Spleen (tissue), 11 donors: ENCODE measurements around the gene NKTR. TPM values are rescaled to one million over a fixed set of nuclear protein-coding genes. Genes with fewer than 3 reads are reported as not detected.
A peak's percentile ranks its signal among the peaks of the same experiment; 100 is the strongest.

ENCODE experiments used
- DNase-seq: peaks from one replicate; pipeline ENCODE4 v3.0.0-alpha.2; 2020
- H3K27ac ChIP-seq, 8 donors: fragments of 200-600 bp; sonication (generic) in 7 of 8; 1 replicate in 4 of 8; 2 replicates in 4 of 8; pipeline versions ENCODE4 v1.5.0 to v1.8.0; 2016 to 2021; ENCODE audit warnings: inconsistent platforms in 4 of 8, mild to moderate bottlenecking in 4 of 8, moderate library complexity in 1 of 8
- H3K27me3 ChIP-seq, 7 donors: fragments of 200-600 bp; sonication (generic) in 6 of 7; replicated peaks in 1 of 7; 1 replicate in 4 of 7; 2 replicates in 3 of 7; pipeline versions ENCODE4 v1.5.0 to v1.8.0; 2016 to 2021; ENCODE audit warnings: inconsistent platforms in 3 of 7, mild to moderate bottlenecking in 1 of 7
- H3K36me3 ChIP-seq, 6 donors: fragments of 200-600 bp; sonication (generic) in 5 of 6; 1 replicate in 4 of 6; 2 replicates in 2 of 6; pipeline versions ENCODE4 v1.5.0 to v1.8.0; 2016 to 2021; ENCODE audit warnings: inconsistent platforms in 2 of 6
- H3K4me1 ChIP-seq, 6 donors: fragments of 200-600 bp; sonication (generic) in 5 of 6; 1 replicate in 3 of 6; 2 replicates in 3 of 6; pipeline versions ENCODE4 v1.5.0 to v1.8.0; 2016 to 2021; ENCODE audit warnings: inconsistent platforms in 3 of 6
- H3K4me3 ChIP-seq, 8 donors: fragments of 200-600 bp; sonication (generic) in 7 of 8; 1 replicate in 4 of 8; 2 replicates in 4 of 8; pipeline versions ENCODE4 v1.5.0 to v1.8.0; 2016 to 2021; ENCODE audit warnings: inconsistent platforms in 4 of 8, mild to moderate bottlenecking in 4 of 8, moderate library complexity in 2 of 8
- H3K9me3 ChIP-seq, 8 donors: fragments of 200-600 bp; sonication (generic) in 7 of 8; 1 replicate in 4 of 8; 2 replicates in 4 of 8; pipeline versions ENCODE4 v1.5.0 to v1.8.0; 2016 to 2021; ENCODE audit warnings: inconsistent platforms in 4 of 8
- POLR2A ChIP-seq, 3 donors: fragments of 450-650 bp; IDR thresholded peaks; one replicate each; pipeline ENCODE4 v1.5.1; 2017; ENCODE audit warnings: antibody characterized with exemption in 3 of 3, mild to moderate bottlenecking in 1 of 3
- POLR2AphosphoS5 ChIP-seq, 3 donors: sonication (generic); formaldehyde crosslinking; IDR thresholded peaks; one replicate each; pipeline ENCODE4 v1.5.1; 2017; ENCODE audit warnings: antibody characterized with exemption in 3 of 3
- WGBS, 5 donors: extraction: QIAGEN DNeasy Blood & Tissue Kit in 3 of 5; methylation state at CpG; one replicate each; pipeline versions ENCODE4 v1.1.5 to v1.1.7; 2013 to 2018; 5-methylcytosine and 5-hydroxymethylcytosine counted together
- intact Hi-C: fragments of 100-400 bp; cut with DNase I; formaldehyde crosslinking; loops from one replicate; pipeline ENCODE4 v1.15.0; 2023; ENCODE audit warnings: low total_unique reads
- polyA plus RNA-seq, 3 donors: library from polyadenylated mRNA; stranded (reverse); fragments of 200-250 nt; gene quantifications; one replicate each; pipeline ENCODE4 v1.2.1, GENCODE V29; 2013
- total RNA-seq, 7 donors: library from RNA; depleted of rRNA in 3 of 7; stranded (reverse); fragments of >200 nt in 3 of 7; fragmentation: NEBNext Ultra II Directional in 4 of 7; extraction: Animal tissue kit (Norgen Biotek cat#: 25700) in 4 of 7; gene quantifications; one replicate each; pipeline versions ENCODE4 v1.1.0 to v1.2.1, GENCODE V29; 2016 to 2021
- TF ChIP-seq, protein P1 (sequence below), 11 experiments: fragments of 200-600 bp in 7 of 11; fragments of 450-650 bp in 4 of 11; sonication (generic) in 4 of 11; IDR thresholded peaks in 8 of 11; conservative IDR thresholded peaks in 3 of 11; 1 replicate in 7 of 11; 2 replicates in 4 of 11; pipeline versions ENCODE4 v1.4.0 to v1.8.0; 2016 to 2021; ENCODE audit warnings: antibody characterized with exemption in 11 of 11, inconsistent platforms in 4 of 11, mild to moderate bottlenecking in 1 of 11
- donor health status: healthy with polysubstance abuse.
- donor health status: DM: no; HTN: no; CAD: no; lungs with moderate emphysema.
- donor health status: DM: no; HTN: no; CAD: no.
- donor health status: Bipolar disorder and iron deficiency.
- donor health status: healthy.
- donor health status: DM: no; HTN: no; CAD: no.
- donor health status: DM: yes; HTN: yes; CAD: no.

Gene NKTR
- total and polyA plus RNA-seq, 10 donors = 19.9 to 258 (median 140) TPM

DNA sequence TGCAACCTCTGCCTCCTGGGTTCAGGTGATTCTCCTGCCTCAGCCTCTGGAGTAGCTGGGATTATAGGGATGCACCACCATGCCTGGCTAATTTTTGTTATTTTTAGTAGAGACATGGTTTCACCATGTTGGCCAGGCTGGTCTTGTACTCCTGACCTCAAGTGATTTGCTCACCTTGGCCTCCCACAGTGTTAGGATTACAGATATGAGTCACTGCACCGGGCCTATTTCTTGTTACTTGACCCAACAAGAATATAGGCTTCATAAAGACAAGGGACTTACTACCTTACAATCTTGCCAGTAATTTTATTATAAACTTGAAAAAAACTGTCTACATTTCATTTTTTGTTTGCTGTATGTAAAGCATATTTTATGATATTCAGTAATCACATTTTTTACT lies 31.7 kb downstream of the NKTR start:
- intact Hi-C loops = no loop called here
- WGBS, 5 donors = 67 to 87% (median 74%) methylated on average over 1 of the region's 1 CpG
- no peak for TF ChIP-seq POLR2AphosphoS5 (IDR thresholded peaks at IDR 0.05)
- TF ChIP-seq, protein P1, sequence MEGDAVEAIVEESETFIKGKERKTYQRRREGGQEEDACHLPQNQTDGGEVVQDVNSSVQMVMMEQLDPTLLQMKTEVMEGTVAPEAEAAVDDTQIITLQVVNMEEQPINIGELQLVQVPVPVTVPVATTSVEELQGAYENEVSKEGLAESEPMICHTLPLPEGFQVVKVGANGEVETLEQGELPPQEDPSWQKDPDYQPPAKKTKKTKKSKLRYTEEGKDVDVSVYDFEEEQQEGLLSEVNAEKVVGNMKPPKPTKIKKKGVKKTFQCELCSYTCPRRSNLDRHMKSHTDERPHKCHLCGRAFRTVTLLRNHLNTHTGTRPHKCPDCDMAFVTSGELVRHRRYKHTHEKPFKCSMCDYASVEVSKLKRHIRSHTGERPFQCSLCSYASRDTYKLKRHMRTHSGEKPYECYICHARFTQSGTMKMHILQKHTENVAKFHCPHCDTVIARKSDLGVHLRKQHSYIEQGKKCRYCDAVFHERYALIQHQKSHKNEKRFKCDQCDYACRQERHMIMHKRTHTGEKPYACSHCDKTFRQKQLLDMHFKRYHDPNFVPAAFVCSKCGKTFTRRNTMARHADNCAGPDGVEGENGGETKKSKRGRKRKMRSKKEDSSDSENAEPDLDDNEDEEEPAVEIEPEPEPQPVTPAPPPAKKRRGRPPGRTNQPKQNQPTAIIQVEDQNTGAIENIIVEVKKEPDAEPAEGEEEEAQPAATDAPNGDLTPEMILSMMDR (IDR thresholded peaks at IDR 0.05 in 8 of 11, conservative IDR thresholded peaks at IDR 0.05 in 3 of 11) = no peak
- no peak for TF ChIP-seq POLR2A (IDR thresholded peaks at IDR 0.05)
- H3K27me3 ChIP-seq = no peaks in the 10 kb centered on the region
- peaks cover 0 to 99% (median 82%) of the 10 kb centered on the region in 6 donors for H3K36me3 ChIP-seq
- no peak for DNase-seq
- peaks cover 0 to under 1% (median 0%) of the 10 kb centered on the region in 6 donors for H3K4me1 ChIP-seq
- no peak overlapping the region for H3K27ac ChIP-seq
- H3K4me3 ChIP-seq = no peak overlapping the region
- no peaks in the 10 kb centered on the region for H3K9me3 ChIP-seq

DNA sequence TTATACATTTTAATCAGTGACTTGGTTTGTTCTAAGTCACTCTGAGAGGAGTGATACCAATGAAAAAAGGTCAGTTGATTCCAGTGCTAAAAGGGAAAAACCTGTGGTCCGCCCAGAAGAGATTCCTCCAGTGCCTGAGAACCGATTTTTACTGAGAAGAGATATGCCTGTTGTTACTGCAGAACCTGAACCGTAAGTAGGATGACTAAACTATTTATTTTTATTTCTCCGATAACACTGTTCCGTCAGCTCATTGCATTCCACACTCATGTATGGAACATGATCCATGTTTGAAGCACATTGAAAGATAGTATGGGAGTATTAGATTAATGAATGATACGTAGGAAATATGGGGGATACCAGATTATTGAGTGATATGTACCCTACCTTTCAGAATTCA lies 33.1 kb downstream of the NKTR start:
- DNase-seq = no peak
- Histone ChIP-seq H3K36me3 (peaks cover 0 to 99% (median 90%) of the 10 kb centered on the region in 6 donors), H3K9me3 (no peaks in the 10 kb centered on the region), H3K27me3 (no peaks in the 10 kb centered on the region), H3K4me3 (no peak overlapping the region), H3K4me1 (peaks cover 0 to 14% (median 8%) of the 10 kb centered on the region in 6 donors), H3K27ac (no peak overlapping the region)
- WGBS, 5 donors = 90 to 97% (median 96%) methylated on average over 6 of the region's 6 CpGs
- TF ChIP-seq, protein P1 (IDR thresholded peaks at IDR 0.05 in 8 of 11, conservative IDR thresholded peaks at IDR 0.05 in 3 of 11) = no peak
- TF ChIP-seq POLR2A (IDR thresholded peaks at IDR 0.05) (no peak), POLR2AphosphoS5 (IDR thresholded peaks at IDR 0.05) (no peak)
- intact Hi-C loops = no loop called here

DNA sequence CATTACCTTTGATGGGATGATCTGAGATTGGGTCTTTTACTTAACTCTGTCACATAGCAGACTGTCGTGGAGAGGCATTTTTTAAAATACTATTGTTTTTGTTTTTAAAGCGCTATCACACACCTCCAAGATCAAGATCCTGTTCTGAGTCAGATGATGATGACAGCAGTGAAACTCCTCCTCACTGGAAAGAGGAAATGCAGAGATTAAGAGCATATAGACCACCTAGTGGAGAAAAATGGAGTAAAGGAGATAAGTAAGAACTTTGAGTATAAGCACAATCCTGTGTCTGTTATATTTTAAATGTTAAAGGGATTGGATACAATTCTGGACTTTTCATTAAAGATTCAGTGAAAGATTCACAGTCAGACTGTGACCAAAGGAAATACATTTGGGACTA lies 34.6 kb downstream of the NKTR start:
- 75 to 84% (median 77%) methylated on average over 2 of the region's 2 CpGs for WGBS, 5 donors
- DNase-seq = no peak
- peaks cover 0 to 100% (median 92%) of the 10 kb centered on the region in 6 donors for H3K36me3 ChIP-seq
- intact Hi-C loops = no loop called here
- TF ChIP-seq POLR2A (IDR thresholded peaks at IDR 0.05) (no peak), POLR2AphosphoS5 (IDR thresholded peaks at IDR 0.05) (no peak)
- TF ChIP-seq, protein P1 (IDR thresholded peaks at IDR 0.05 in 8 of 11, conservative IDR thresholded peaks at IDR 0.05 in 3 of 11) = peak in 2 of 11 experiments; percentile 6 to 20
- H3K27me3 ChIP-seq = no peaks in the 10 kb centered on the region
- H3K27ac ChIP-seq = no peak overlapping the region
- H3K4me1 ChIP-seq = peaks cover 0 to 30% (median 21%) of the 10 kb centered on the region in 6 donors
- no peak overlapping the region for H3K4me3 ChIP-seq
- no peaks in the 10 kb centered on the region for H3K9me3 ChIP-seq

DNA sequence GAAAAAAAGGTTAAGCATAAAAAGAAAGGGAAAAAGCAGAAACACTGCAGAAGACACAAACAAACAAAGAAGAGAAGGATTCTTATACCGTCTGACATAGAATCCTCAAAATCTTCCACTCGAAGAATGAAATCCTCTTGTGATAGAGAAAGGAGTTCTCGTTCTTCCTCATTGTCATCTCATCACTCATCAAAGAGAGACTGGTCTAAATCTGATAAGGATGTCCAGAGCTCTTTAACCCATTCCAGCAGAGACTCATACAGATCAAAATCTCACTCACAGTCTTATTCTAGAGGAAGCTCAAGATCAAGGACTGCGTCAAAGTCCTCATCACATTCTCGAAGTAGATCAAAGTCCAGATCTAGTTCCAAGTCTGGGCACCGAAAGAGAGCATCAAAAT lies 36.5 kb downstream of the NKTR start:
- DNase-seq = no peak
- Histone ChIP-seq H3K9me3 (no peaks in the 10 kb centered on the region), H3K36me3 (peaks cover 0 to 100% (median 86%) of the 10 kb centered on the region in 6 donors), H3K27me3 (no peaks in the 10 kb centered on the region), H3K27ac (no peak overlapping the region), H3K4me3 (no peak overlapping the region), H3K4me1 (peaks cover 0 to 40% (median 22%) of the 10 kb centered on the region in 6 donors)
- intact Hi-C loops = no loop called here
- no peak for TF ChIP-seq POLR2AphosphoS5 (IDR thresholded peaks at IDR 0.05)
- 91 to 96% (median 95%) methylated on average over 6 of the region's 6 CpGs for WGBS, 5 donors
